Right forelimb (tissue), 1 donor: Measurements from ENCODE around the gene PRG2.
"Not testable (repeated sequence)": the region's sequence is repeated elsewhere in the genome, so short reads cannot be mapped to it uniquely, and the experiment has no call there.

Experiments
- DNase-seq: peaks from one replicate; pipeline ENCODE4 v3.0.0-alpha.2; 2018

PRG2 gene

DNA sequence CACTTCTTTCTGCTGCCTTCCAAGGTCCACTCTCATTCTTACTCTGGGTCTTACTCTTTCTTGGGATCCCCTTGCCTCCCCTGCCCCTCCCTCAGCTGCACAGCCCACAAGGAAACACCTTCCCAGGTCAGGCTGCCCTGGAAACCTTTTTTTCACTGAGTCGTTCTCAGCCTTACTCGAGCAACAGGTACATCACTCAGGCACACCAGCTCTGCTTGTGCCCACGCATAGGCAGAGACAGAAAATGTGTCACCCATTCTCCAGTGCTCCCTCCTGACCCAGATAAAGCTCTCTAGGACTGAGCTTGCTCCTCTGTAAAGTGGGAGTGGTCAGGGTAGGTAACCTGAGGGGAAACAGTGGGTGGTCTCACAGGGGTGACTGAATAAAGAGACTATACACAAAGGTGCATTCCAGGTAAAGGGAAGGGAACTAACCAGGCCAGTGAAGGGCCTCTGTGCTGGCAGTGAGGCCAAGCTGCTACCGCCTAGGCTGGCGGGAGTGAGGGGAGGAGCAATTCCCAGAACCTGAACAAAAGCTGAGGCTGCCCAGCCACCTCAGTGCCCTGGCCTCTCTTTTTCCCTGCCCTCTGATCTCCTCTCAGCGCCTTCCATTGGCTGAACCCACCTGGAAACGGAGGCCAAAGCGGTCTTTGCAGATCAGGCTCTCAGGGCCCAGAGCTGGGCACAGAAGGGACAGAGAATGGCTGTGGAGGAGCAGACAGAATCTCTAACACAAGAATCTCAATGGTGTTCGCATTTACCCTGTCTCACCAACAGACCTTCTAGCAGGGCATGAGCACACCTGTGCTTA is 25.4 kb downstream of the PRG2 start:
- DNase-seq = no peak

DNA sequence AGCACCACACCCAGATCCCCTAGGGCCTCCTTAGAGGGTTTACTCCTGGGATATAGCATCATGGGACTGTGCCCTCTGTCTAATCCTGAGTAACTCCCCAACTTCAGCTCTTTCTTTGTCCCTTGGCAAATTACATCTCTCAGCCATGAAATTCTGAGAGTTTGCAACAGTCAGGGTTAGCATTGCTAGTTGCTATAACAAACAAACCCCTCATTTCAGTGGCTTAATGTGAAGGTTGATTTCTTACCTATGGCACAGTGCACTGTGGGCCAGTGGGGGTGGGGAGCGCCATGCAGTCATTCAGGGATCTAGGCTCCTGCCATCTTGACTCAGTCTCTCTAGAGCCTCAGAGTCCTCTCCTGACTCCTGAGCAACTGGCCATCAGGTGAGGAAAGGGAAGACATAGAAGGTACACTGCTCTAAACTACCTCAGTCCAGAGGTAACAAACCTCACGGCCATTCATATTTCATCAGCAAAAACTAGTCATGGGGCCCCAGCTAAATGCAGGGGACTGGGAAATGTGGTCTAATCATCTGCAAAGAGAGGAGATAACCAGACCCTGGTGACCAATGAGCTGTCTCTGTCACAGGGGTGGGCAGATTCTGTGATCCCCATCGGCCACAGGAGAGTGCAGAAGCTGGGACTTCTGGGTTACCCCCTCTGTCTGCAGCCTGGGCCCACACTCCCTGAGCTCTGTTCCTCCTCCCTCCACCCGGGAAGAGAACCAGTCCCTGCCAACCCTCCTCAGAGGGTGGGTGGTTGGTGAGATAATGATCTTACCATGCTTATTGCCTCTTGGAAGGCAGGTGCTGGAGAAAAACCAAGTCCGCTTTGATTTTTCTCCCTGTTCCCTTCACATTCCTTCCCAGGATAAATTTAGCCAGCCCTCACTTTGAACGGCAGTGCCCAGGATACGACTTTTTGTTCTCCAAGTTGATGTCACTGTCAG is 27.0 kb downstream of the PRG2 start:
- DNase-seq = no peak

DNA sequence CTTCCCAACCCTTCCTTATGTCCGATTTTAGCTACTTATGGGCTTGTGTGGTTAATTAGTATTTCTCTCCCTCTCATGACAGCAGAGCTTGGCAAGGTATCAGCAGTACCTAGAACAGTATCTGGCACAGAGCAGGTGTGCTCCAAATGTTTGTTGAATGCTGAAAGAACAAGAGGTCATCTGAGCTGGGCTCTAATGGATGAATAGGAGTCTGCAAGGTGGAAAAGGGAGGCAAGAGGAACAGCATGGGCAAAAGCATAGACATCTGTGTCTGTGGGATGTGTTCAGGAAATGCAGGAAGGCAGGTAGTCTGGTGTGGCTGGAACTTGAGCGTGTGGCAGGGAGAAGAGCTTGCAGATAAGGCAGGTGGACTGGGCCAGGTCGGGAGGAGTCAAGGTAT is 28.5 kb downstream of the PRG2 start:
- no peak for DNase-seq

DNA sequence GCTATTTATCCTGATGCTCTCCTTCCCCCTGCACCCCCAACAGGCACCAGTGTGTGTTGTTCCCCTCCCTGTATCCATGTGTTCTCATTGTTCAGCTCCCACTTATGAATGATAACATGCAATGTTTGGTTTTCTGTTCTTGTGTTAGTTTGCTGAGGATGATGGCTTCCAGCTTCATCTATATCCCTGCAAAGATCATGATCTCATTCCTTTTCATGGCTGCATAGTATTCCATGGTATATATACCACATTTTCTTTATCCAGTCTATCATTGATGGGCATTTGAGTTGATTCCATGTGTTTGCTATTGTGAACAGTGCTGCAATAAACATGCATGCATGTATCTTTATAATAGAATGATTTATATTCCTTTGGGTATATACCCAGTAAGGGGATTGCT is 29.0 kb downstream of the PRG2 start:
- DNase-seq = not testable (repeated sequence)

DNA sequence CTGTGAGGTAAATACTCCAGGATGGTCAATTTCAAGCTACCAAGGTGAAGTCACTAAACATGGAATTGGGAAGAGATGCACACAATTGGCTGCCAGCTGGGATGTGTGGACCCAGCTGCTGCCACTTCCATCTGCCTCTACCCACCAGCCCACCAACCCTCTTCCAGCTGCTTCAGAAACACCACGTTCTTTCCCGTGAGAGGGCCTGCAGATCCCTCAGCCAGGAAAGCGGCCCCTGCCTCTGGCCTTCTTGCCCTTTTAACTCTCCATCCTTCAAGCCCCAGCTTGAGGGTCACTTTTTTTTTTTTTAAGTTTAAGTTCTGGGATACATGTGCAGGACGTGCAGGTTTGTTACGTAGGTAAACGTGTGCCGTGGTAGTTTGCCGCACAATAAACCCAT is 29.5 kb downstream of the PRG2 start:
- no peak for DNase-seq

DNA sequence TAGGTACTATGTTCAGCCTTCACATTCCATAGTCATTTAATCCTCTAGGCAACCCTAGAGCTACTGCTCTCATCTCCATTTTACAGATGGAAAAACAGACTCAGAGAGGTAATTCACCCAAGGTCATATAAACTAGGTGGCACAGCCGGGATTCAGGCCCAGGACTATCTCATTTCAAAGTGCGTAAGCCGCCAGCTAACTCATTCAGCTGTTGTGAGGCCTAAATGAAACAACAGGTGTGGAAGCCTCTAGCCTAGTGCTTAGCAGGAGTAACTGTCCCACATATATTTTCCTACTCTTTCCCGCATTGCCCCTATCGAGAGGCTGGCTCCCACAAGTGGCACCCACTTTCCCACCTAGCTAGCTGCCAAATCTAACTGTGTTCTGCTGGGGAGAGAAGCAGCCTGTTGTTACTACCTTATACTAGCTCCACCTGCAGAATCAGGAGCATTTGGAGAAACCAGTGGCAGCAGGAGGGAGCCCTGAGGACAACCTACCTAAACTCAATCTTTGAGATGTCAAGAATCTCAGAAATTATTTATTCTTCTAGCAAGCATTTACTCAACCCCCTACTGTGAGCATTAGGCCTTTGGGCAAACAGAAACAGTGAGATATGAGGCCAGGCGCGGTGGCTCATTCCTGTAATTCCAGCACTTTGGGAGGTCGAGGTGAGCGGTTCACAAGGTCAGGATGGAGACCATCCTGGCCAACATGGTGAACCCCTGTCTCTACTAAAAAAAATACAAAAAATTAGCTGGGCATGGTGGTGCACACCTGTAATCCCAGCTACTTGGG is 30.4 kb downstream of the PRG2 start:
- DNase-seq = no peak

DNA sequence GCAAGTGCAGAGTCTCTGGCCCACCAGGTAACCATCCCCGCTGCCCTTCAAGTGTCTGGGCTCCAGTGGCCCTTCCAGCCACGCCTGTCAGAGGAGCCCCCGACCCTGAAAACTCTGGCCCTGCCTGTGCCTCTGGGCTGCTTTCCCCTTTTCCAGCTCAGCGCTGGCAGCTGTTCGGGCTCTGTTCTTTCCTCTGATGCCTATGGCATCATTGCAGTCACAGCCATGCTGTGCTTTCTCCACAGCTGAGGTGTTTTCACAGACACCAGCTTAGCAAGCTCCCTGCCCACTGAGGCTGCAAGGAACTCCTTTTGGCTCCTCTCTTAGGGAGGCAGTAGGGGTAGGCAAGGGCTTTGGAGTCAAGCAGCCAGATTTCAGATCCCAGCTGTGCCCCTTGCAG is 31.1 kb downstream of the PRG2 start:
- DNase-seq = no peak

DNA sequence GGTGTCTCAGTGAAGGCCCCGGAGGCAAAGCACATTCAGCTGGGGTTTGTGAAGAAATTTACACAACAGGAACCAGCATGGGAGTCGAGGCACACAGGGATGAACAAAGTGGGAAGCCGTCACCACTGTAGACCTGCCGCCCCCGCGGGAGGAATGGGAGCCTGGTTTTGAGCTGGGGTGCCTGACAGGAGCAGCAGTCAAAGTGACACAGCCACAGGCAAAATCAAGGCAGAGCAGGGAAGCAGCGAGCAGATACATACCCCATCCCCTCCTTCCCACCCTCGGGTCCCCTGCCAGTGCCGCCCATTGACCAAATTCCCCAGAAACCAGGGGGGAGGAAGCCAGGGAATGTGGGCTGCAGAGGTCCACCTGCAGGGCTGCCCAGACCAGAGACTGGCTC is 31.5 kb downstream of the PRG2 start:
- no peak for DNase-seq

DNA sequence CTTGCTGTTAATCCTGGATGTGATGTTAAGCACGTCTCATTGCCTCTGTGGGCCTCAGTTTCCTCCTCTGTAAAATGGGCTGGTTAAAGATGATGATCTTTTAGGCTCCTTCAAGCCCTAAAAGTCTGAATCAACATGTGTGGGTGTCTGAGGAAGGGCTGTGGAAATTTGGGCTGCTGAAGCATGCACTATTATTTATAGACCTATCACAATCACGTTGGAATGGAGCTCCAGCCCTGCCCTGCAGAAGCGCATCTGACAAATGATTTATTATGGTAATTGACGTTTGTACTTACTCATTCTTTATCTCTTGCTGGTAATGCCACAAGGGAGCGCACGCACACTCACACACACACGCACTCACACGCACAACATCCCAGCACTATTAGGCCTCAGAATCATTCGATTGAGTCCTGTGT is 31.9 kb downstream of the PRG2 start:
- DNase-seq = no peak

DNA sequence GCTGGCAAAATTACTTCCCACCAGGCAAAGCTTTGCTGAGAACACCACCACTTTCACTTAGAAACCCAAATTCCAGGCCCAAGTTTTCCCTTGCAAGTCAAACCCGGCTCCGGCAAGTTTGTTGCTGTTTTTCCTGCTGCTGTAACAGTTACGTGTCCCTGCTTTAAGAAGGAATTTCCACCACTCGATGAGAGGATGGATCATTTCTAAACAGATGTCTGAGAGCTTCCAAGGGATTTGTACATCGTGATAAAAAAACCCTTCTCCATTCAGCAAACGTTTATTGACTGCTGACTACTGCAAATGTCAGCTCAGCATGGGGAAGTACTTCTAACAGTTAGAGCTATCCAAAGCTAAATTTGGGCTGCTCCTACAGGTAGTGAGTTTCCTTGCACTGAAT is 32.6 kb downstream of the PRG2 start:
- no peak for DNase-seq

DNA sequence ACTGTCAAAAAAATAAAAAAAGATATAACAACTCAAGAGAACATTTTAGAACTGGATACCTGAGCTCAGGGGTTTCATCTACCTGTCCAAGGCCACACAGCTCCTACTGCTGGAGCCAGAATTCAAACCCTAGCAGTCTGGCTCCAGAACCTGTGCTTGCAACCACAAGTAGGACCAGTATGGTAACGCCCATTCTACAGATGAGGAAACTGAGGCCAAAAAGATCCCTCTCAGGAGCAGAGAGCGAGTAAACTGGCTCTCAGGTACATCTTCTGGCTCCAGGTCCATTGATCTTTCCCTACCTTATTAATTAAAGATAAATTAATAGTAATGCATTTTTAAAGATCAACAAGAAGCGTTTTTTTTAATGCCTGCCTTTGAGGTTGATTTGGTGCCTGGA is 33.1 kb downstream of the PRG2 start:
- DNase-seq = no peak

DNA sequence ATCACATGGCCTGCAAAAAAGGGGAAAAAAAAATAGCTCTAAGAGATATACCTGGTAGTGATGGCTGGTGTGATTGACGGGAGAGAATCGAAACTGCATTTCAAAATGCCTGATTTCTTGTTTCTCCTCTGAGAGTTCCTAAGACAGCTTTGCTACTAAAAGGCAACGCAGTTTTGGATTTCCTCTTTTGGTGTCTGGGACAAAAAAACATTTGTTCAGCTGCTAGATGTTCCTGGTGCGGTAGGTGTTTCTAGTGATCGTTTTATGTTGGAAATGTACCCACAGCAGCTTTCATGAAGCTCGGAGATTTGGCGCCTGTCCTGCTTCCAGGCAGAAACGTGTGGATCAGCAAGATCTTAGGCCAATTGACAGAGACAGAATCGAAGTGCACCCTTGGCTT is 34.2 kb downstream of the PRG2 start:
- DNase-seq = no peak

DNA sequence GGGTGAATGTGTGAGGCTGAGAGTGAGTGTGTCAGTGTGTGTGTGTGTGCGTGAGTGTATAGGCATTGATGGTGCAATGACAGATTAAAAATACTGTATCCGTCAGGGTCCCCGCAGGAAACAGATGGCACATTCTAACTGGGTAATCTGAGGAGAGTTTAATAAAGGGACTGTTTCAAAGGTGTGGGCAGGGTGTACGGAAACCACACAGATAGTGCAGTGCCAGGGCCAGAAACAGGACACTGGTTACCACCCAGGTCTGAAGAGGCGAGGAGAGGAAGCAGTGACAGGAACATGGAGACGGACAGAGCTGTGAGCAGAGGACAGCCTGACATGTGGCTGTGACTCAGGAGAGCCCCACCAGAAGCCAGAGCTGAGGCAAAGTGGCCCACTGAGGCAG is 35.8 kb downstream of the PRG2 start:
- no peak for DNase-seq

DNA sequence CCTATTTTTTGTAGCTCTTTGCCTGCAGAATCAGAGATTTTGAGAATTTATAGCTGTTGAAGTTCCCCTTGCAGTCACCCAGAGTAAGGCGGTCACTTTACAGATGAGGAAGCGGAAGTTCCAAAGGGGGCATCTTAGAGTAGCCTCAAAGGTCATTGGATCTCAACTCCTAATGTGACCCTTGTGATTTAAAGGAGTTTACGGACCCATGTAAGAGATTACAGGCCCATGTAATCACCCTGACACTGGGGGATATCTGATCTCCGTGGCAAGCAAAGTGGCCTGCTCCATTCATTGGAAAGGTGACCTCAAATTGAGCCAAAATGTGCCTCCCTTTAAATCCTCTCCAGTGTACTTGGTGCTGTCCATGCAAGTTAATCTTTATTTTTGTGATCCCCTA is 36.6 kb downstream of the PRG2 start:
- DNase-seq = no peak

DNA sequence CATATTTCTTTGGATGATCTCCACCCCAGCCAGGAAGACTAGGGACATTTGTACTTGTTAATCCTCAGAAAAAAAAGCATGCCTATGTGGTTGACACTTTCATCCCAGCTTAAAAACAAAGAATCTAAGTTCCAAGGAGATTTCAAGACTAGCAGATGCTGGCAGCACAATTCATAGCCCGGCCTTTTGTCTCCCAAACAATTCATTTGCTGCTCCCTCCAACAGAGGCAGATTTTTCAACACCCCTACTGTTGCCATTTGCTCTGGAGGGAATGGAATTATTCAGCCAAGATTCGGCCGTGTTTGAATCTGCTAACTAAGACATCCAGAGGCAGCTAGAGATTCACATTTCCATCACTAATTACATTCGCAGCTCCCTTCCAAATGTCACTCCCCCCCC is 37.0 kb downstream of the PRG2 start:
- DNase-seq = no peak

DNA sequence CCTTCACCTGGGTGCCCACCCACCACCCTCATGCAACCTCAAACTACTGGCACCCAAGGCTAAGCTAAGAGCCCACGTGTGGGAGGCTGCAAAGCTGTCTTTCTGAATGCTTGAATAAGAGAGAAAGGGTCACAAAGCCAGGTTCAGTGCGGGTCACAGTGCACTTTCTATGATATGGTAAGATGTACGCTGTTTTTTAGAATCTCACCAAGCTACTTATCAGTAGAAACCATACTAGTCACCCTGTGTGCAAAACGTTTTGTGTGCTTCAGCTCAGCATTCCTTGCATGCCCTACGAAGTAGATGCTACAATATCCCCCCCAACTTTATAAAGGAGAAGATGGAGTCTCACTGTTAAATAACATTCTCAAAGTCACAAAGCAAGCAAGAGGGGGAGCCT is 37.4 kb downstream of the PRG2 start:
- no peak for DNase-seq

DNA sequence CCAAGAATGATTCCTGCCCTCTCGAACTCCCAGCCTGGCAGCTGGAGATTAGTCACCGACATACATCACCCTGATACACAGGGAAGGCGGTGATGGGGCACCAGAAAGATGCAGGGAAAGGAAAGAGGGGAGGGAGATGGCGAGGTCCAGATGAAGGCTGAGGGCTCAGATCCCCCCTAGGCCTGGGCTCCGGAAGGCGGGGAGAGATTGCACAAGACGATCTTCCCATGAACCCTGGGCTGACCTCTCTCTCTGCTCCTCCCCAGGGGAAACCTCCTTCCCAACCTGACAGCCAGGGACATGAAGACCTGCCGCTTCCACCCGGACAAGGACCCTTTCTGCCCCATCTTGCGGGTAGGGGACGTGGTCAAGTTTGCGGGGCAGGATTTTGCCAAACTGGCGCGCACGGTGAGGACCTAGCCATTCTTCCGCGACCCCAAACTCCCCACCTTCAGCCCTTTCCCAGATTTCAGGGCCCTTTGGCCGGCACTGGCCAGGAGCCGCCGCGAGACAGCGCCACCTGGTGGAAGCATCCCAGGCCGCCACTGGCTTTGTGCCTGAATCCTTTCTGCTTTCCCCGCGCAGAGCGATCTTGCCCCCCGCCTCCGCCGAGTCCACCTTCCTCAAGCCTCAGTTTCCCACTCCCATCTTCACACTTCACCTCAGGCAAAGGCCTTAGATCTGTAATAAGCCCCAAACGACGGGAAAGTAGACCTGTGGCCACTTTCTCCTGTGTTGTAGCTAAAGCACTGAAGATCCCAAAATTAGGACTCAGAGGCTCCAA is 40.8 kb downstream of the PRG2 start:
- peak; percentile 83 for DNase-seq

DNA sequence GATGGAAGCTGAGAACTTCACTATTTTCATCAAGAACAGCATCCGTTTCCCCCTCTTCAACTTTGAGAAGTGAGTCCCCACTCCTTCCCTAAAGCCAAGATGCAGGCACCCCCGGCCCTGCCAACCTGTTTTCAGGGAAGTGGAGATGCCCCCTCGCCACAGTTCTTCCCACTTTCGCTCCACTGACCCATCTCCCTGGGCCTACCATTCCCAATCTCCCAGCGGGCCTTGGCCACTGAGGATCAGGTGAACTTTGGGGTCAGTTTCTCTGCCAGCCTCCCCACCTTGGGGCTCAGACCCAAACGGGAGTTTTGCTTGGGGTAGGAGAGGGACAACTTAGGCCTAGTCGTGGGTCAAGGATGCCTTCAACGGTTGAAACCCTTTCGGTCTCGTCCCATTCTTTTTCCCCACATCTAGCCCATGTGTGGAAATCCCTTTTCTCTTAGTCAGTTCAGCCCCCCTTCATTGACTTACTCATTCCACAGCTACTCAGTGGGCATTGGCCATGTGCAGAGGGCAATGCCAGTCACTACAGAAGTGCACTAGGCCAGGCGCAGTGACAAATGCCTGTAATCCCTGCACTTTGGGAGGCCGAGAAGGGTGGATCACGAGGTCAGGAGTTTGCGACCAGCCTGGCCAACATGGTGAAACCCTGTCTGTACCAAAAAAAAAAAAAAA is 41.7 kb downstream of the PRG2 start:
- DNase-seq = no peak

DNA sequence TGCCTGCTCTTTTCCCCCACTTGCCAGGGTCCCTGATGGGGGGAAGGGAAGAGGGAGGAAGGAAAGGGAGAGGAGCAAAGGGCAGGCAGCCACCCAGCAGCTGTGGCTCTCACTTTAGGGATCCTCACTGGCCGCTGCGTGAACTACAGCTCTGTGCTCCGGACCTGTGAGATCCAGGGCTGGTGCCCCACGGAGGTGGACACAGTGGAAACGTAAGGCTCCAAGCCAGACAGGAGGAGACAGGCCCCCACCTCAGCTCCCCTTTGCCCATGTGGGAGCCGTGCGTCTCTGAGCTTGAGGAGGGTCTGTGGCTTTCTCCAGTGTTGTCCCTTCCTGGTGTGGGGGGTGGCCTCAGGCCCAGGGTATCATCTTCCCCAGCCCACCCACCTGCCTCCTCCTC is 42.4 kb downstream of the PRG2 start:
- DNase-seq = no peak

DNA sequence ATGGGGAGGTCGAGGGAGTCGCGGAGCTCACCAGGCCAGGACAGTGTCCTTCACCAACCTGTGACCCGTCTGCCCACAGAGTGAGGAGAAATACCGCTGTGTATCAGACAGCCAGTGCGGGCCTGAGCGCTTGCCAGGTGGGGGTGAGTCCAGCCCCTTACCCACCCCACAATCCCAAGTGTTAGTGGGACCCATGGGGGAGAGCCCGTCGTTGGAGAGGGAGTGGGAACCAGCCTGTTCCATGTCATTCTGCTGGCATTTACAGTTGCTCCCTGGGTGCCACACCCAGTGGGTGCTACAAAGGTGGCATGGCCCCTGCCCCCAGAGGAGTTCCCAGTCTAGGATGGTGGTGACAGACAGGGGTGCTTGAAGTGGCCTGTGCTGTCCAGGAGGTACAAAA is 43.1 kb downstream of the PRG2 start:
- DNase-seq = no peak

DNA sequence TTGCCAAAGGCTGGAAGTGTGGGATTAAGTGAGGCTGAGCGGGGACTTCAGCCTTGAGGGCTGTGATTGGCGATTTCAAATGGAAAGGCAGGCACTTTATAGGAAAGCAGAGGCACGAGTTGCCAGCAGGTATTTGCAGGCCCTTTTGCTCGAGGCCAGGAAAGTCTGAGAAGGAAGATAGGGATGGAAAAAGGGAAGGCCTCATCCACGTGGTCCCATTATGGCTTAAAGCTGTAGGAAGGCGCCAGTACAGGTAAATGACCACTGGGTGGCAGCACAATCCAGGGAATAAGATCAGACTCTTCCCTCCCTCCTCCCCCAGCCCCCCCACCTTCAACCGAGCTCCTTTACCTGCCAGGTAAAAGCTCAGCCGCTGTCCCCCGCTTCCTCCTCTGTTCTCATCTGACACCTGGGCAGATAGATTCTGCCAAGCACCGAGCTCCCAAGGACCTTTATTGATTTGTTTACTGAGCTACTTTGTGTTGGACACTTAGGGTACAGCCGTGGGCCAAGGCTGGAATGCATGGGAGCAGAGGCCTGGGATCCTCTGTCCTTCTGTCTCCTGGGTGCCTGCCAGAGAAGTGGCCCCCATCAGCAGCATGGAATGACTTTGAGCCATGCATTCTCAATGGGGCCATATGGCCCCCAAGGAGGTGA is 44.8 kb downstream of the PRG2 start:
- peak; percentile 75 for DNase-seq
